ENCODE results near the gene AHSG.

Gene AHSG

DNA sequence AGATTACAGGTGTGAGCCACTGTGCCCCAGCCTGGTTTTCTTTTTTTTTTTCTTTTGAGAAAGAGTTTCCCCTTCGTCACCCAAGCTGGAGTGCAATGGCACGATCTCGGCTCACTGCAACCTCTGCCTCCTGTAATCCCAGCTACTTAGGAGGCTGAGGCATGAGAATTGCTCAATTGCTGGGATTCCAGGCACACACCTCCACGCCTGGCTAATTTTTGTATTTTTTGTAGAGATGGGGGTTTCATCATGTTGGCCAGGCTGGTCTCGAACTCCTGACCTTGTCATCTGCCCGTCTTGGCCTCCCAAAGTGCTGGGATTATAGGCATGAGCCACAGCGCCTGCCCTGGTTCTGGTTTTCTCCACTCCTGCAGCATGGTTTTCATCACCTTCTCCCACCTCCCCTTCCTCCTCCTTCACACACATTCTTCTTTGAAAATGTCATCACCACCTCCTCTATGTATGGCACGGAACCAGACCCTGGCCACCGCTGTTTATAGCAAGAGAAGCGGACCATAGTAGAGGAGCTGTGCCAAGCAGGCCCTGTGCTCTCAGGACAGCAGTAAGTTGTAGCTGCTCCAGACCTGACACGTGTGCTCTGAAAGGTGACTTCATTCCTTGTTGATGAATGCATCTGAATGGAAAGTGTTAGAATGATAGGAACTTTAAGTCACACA is 14.6 kb upstream of the AHSG start:
- ChIA-PET POLR2A (no interaction called here), CTCF (no interaction called here)
- DNase-seq (ENCODE audit: extremely low spot score) = no peak
- TF ChIP-seq L3MBTL2 (conservative IDR thresholded peaks at IDR 0.05) (no peak), ARNT (IDR thresholded peaks at IDR 0.05) (no peak), CTBP1 (IDR thresholded peaks at IDR 0.05; ENCODE audit: borderline replicate concordance) (no peak), BHLHE40 (IDR thresholded peaks at IDR 0.05; ENCODE audit: borderline replicate concordance) (no peak), FOXA1 (IDR thresholded peaks at IDR 0.05) (no peak), ELF4 (IDR thresholded peaks at IDR 0.05) (no peak), ZNF384 (IDR thresholded peaks at IDR 0.05) (no peak)

DNA sequence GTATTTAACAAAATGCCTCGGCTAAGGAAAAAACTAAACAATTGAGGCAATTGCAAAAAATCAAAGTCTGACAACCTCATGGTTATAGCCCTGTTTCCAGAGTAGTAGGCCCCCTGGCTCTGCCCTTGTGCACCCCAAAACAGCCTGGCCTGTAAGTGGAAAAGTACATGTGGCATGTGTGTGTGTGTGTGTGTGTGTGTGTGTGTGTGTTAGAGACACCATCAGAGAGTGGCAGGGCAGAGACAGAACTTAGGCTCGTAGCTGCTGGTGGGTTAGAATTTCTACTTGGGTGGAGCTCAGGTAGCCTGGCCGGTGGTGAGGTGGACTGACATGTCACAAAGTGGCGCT is 14.1 kb upstream of the AHSG start:
- ChIA-PET CTCF (no interaction called here), POLR2A (no interaction called here)

DNA sequence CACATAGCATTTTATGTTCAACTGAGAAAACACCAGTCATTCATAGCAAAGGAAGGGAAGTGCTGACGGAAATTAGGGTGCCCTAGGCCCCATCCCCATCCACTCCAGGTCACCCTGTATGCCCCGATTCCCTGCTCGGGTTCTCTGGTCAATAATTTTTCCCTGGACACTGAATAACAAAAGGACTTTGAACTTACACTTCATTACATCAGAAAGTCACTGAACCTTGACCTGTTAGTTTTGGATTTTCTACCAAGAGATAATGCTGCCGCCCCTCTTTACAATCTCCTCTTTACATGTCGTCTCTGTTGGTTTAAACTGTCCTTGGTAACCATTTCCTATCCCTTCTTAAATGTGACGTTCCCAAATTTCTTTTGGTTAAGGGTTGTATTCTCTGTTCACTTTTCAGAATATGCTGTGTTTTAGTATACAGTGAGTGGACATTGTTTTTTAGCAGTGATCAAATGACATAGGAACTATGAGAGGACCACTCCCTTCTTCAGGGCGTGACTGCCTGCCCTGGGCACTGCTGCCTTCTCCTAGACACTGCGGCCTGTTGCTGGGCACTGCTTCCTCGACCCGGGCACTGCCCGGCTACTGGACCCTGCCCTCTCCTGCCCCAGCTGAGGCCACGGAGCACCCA is 13.6 kb upstream of the AHSG start:
- CTCF ChIA-PET = interaction anchor here (1.9 kb wide), 1 partner anchor 16 kb away, joined by 7 read pairs; no protein-coding TSS in a partner anchor
- POLR2A ChIA-PET = no interaction called here
- TF ChIP-seq FOXK2 (IDR thresholded peaks at IDR 0.05) (no peak), ELF4 (IDR thresholded peaks at IDR 0.05) (no peak), FOXA1 (IDR thresholded peaks at IDR 0.05) (no peak), FOXM1 (IDR thresholded peaks at IDR 0.05; ENCODE audit: borderline replicate concordance) (no peak), TARDBP (IDR thresholded peaks at IDR 0.05) (no peak), CTBP1 (IDR thresholded peaks at IDR 0.05; ENCODE audit: borderline replicate concordance) (no peak), ZNF384 (IDR thresholded peaks at IDR 0.05) (no peak), SUZ12 (IDR thresholded peaks at IDR 0.05) (no peak), BHLHE40 (IDR thresholded peaks at IDR 0.05; ENCODE audit: borderline replicate concordance) (no peak), SP1 (IDR thresholded peaks at IDR 0.05) (no peak), L3MBTL2 (conservative IDR thresholded peaks at IDR 0.05) (no peak), NFRKB (IDR thresholded peaks at IDR 0.05) (no peak), LEF1 (IDR thresholded peaks at IDR 0.05; ENCODE audit: borderline replicate concordance) (no peak)
- DNase-seq (ENCODE audit: extremely low spot score) = no peak

More for the DNA sequence above, 14.1 kb upstream of the AHSG start:
- TF ChIP-seq TARDBP (IDR thresholded peaks at IDR 0.05) (no peak), FOXM1 (IDR thresholded peaks at IDR 0.05; ENCODE audit: borderline replicate concordance) (no peak), SP1 (IDR thresholded peaks at IDR 0.05) (no peak), NFRKB (IDR thresholded peaks at IDR 0.05) (no peak), L3MBTL2 (conservative IDR thresholded peaks at IDR 0.05) (no peak)
- DNase-seq (ENCODE audit: extremely low spot score) = no peak

DNA sequence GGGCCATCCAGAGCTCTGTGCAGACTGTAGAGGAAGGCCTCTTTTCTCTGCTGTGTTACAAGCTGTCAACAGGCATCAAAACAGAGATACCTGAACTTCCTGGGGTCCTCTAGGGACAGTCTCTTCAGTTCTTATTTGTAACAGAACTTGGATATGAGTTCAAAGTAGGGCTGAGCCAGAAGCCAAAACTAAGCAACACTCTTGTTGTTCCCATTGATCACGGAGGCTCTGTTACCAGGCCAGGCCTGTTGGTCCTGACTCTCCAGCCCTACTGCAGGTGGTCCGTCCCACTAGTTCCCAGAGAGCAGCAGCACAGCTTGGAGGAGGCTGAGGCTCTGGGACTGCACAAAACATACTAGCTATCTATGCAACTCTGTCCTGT is 13.1 kb upstream of the AHSG start:
- POLR2A ChIA-PET = no interaction called here
- no peak for DNase-seq (ENCODE audit: extremely low spot score)
- CTCF ChIA-PET = interaction anchor here (1.9 kb wide), 1 partner anchor 15 kb away, joined by 7 read pairs; no protein-coding TSS in a partner anchor
- no peak for TF ChIP-seq LEF1 (IDR thresholded peaks at IDR 0.05; ENCODE audit: borderline replicate concordance)
- TF ChIP-seq FOXK2 (IDR thresholded peaks at IDR 0.05) = no peak

DNA sequence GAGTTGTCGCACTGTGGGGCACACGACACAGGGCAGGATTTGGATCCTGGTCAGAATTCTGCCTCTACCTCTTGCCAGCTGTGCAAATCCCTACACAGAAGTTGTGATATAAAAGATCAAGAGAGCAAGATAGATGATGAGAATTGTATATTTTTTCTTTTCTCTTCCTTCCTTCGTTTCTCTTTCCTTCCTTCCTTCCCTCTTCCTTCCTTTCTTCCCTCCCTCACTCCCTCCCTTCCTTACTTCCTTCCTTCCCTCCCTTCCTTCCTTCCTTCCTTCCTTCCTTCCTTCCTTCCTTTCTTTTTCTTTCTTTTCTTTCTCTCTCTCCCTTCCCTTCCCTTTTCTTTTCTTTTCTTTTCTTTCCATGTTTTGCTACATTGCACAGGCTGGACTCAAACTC is 12.0 kb upstream of the AHSG start:
- DNase-seq (ENCODE audit: extremely low spot score) = no peak
- TF ChIP-seq SUZ12 (IDR thresholded peaks at IDR 0.05) = no peak
- TF ChIP-seq FOXM1 (IDR thresholded peaks at IDR 0.05; ENCODE audit: borderline replicate concordance) = no peak
- TF ChIP-seq L3MBTL2 (conservative IDR thresholded peaks at IDR 0.05) = no peak
- no peak for TF ChIP-seq LEF1 (IDR thresholded peaks at IDR 0.05; ENCODE audit: borderline replicate concordance)
- TF ChIP-seq BHLHE40 (IDR thresholded peaks at IDR 0.05; ENCODE audit: borderline replicate concordance) = no peak
- TF ChIP-seq, protein P1, sequence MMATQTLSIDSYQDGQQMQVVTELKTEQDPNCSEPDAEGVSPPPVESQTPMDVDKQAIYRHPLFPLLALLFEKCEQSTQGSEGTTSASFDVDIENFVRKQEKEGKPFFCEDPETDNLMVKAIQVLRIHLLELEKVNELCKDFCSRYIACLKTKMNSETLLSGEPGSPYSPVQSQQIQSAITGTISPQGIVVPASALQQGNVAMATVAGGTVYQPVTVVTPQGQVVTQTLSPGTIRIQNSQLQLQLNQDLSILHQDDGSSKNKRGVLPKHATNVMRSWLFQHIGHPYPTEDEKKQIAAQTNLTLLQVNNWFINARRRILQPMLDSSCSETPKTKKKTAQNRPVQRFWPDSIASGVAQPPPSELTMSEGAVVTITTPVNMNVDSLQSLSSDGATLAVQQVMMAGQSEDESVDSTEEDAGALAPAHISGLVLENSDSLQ (IDR thresholded peaks at IDR 0.05) = no peak
- no peak for TF ChIP-seq ELF4 (IDR thresholded peaks at IDR 0.05)
- no peak for TF ChIP-seq SP1 (IDR thresholded peaks at IDR 0.05)
- no peak for TF ChIP-seq ZNF384 (IDR thresholded peaks at IDR 0.05)
- no peak for TF ChIP-seq HDGF (IDR thresholded peaks at IDR 0.05; ENCODE audit: borderline replicate concordance)
- no peak for TF ChIP-seq CTBP1 (IDR thresholded peaks at IDR 0.05; ENCODE audit: borderline replicate concordance)
- no peak for TF ChIP-seq NFRKB (IDR thresholded peaks at IDR 0.05)
- no peak for TF ChIP-seq ARNT (IDR thresholded peaks at IDR 0.05)
- TF ChIP-seq FOXA1 (IDR thresholded peaks at IDR 0.05) = no peak
- POLR2A ChIA-PET = no interaction called here
- CTCF ChIA-PET = interaction anchor here (1.2 to 1.9 kb wide), 2 partner anchors 14 to 16 kb away, joined by 4 to 7 read pairs; no protein-coding TSS in a partner anchor

DNA sequence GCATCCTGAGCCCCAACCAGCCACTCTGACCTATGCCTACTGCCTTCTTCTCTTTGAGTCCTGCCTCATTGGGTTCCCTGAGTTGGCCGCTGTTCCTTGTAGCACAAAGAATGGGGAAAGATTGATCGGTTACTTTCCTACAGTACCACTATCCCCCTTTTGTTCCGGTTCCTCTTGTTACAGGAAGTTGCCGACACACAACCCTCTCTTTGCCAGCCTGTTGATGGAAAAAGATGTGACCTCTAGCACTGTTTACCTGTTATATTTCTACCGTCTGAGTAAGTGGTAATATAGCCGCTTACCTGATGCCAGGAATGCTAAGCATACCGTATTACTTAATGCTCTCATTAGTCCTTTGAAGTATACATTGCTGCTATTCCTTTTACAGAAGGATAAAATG is 9.7 kb upstream of the AHSG start:
- TF ChIP-seq FOXM1 (IDR thresholded peaks at IDR 0.05; ENCODE audit: borderline replicate concordance) (no peak), ELF4 (IDR thresholded peaks at IDR 0.05) (no peak), ARNT (IDR thresholded peaks at IDR 0.05) (no peak), BHLHE40 (IDR thresholded peaks at IDR 0.05; ENCODE audit: borderline replicate concordance) (no peak), FOXA1 (IDR thresholded peaks at IDR 0.05) (no peak)
- ChIA-PET POLR2A (no interaction called here), CTCF (no interaction called here)
- no peak for DNase-seq (ENCODE audit: extremely low spot score)

DNA sequence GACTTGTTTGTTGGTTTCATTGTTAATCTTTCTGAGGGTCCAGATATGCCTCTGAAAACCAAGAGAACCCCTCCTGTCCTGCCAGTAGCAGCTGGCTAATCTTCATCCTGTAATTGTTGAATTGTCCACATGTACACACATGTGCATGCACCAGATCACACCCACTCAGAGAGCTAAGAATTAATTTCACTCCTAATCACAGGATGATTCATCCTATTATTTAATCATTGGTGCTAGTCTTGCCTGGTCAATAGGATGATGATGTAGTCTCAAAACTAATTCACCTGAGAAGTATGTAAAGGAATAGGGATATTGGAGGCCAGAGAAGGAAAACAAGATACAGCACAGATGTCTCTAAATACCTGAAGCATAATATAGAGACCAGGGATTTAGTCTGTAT is 7.8 kb upstream of the AHSG start:
- ChIA-PET CTCF (no interaction called here), POLR2A (interaction anchor here (1.5 kb wide), 1 partner anchor 178 kb away, joined by 3 read pairs; the partner anchor contains the start of gene EIF4A2)
- TF ChIP-seq HDGF (IDR thresholded peaks at IDR 0.05; ENCODE audit: borderline replicate concordance) = no peak
- no peak for TF ChIP-seq ARNT (IDR thresholded peaks at IDR 0.05)
- TF ChIP-seq ELF4 (IDR thresholded peaks at IDR 0.05) = no peak
- TF ChIP-seq LEF1 (IDR thresholded peaks at IDR 0.05; ENCODE audit: borderline replicate concordance) = no peak
- TF ChIP-seq SP1 (IDR thresholded peaks at IDR 0.05) = no peak
- no peak for TF ChIP-seq BHLHE40 (IDR thresholded peaks at IDR 0.05; ENCODE audit: borderline replicate concordance)
- no peak for TF ChIP-seq FOXM1 (IDR thresholded peaks at IDR 0.05; ENCODE audit: borderline replicate concordance)
- no peak for TF ChIP-seq ZNF384 (IDR thresholded peaks at IDR 0.05)
- no peak for TF ChIP-seq SUZ12 (IDR thresholded peaks at IDR 0.05)
- no peak for TF ChIP-seq L3MBTL2 (conservative IDR thresholded peaks at IDR 0.05)
- TF ChIP-seq CTBP1 (IDR thresholded peaks at IDR 0.05; ENCODE audit: borderline replicate concordance) = no peak
- TF ChIP-seq NFRKB (IDR thresholded peaks at IDR 0.05) = no peak
- TF ChIP-seq, protein P1 (IDR thresholded peaks at IDR 0.05) = no peak
- no peak for TF ChIP-seq FOXK2 (IDR thresholded peaks at IDR 0.05)
- TF ChIP-seq FOXA1 (IDR thresholded peaks at IDR 0.05) = no peak
- TF ChIP-seq TARDBP (IDR thresholded peaks at IDR 0.05) = no peak
- DNase-seq (ENCODE audit: extremely low spot score) = no peak

All from HEK293T (cell line).